LNCAP (cell line): ENCODE results near the gene CLEC16A.

Experiments
- CTCF ChIP-seq: fragments of 450-650 bp; IDR thresholded peaks from 2 replicates; pipeline ENCODE4 v1.5.1; 2017; ENCODE audit warnings: mild to moderate bottlenecking

CLEC16A gene

GRCh38 chr16:11171448-11171709 is 227.0 kb downstream of the CLEC16A start:
- no peak for TF ChIP-seq CTCF

GRCh38 chr16:11171757-11172299 is 227.5 kb downstream of the CLEC16A start:
- TF ChIP-seq CTCF = no peak

- no peak for TF ChIP-seq CTCF
These were observed 229.1 kb downstream of the CLEC16A start for GRCh38 chr16:11173426-11173825.

GRCh38 chr16:11174141-11174540 is 229.8 kb downstream of the CLEC16A start:
- no peak for TF ChIP-seq CTCF

- no peak for TF ChIP-seq CTCF
These were observed 230.9 kb downstream of the CLEC16A start for GRCh38 chr16:11175106-11175786.

GRCh38 chr16:11175787-11176341 is 231.5 kb downstream of the CLEC16A start:
- no peak for TF ChIP-seq CTCF

GRCh38 chr16:11177578-11178160 is 233.3 kb downstream of the CLEC16A start:
- no peak for TF ChIP-seq CTCF
